ENCODE data around the gene SEBOX. TPM values are rescaled to one million over a fixed set of nuclear protein-coding genes. Genes with fewer than 3 reads are reported as not detected.

The SEBOX gene
- polyA plus RNA-seq, 5 donors = not detected

DNA sequence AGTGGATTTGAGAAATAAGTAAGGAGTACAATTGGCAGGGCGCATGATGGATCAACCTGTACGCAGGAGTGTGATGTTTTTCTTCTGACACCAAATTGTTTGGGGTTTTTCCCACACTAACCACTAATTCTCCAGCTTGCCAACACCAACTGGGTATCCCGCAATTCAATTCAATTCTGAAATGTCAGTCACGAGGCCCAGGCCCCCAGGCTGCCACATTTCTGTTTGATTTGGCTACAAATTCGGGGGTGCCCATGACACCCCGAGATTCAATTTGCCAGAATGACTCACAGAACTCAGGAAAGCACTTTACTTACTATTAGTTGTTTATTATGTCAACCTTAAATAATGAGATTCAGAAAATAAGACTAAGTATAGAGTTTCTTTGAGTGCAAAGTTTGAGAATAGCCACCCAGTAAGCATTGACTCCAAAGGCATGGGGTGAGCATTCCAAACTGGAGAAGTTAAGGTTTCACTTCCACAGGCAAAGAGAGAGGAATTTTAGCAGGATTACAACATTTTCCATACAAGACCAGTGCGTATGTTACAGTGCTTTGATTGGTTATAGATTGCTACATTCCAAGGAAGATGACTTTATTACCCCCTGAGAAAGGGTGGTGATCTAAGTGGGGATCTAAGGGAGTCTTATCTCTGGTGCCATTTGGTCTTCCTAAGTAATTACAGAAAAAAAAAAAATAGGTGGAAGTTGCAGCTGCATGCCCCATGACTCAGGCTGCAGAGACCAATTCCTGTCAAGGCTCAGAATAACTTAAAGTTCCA lies 29.5 kb upstream of the SEBOX start:
- no peak for DNase-seq

DNA sequence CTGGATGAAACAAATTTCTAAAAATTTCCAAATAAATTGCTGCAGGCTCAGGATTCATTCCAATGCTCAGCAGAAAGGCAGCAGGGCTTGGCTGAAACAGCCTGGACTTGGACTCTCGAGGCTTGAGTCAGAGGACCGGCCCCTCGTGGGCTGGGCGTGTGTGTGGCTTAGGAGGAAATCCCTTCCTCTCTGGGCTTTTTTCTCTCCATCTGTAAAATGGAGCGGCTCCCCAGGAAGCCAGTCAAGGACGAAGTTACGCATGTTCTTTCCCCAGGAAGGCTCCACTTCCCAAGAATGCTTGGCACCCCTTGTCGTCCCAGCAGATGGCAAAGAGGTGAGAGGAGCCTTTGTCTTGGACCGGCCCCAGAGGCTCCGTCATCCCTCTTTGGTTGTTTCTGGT lies 27.5 kb upstream of the SEBOX start:
- DNase-seq = no peak

DNA sequence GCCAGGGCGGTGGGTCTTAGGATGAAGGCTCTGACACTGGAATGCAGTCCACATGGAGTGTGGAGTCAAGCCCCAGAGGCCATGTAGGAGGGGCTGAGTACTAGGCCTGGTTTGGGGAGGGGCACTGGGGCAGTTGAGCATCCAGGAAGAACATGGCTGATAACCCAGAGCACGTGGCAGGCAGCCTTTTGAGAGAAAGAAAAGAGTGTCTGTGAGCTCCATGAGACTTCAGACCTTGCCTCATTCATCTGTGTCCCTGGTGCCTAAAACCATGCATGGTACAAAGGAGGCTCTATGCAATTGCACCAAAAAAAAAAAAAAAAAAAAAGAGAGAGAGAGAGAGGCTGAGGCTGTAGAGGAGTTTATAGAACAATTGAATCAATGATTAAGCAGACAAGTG lies 26.4 kb upstream of the SEBOX start:
- DNase-seq = no peak

DNA sequence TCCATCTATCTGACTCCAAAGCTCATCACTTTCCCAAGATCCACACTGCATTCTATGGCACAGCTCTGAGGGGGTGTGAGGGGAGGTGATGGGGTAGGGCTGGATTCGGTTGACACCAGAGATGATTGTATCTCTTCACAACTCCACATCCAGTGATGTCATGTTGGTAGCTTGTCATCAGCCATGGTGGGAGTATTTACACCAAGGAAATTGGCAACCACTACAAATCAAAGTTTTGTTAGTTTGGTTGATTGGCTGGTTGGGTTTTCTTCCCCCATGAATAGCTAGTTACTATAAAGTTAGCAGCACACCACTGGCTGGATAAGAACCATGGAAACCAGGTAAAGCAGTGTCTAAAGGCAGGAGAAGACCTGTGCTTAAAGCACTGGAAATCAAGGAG lies 26.0 kb upstream of the SEBOX start:
- no peak for DNase-seq

DNA sequence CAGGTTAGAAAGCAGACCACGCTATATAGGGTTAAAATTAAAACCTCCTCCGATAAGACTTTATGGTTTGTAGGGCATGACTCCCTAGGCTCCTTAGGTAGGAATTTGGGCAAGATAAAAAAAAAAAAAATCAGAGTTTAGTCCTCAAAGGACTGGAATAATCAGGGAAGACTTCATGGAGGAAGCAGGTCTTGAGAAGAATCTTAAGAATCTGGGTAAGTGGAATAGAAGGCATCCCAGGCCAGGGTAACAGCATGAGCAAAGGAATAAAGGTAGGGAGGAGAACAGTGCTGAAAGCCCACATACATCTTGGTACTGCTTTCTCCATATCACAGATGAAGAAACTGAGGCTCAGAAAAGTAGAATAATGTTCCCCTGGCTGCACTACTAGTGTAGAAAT lies 25.6 kb upstream of the SEBOX start:
- DNase-seq = no peak

DNA sequence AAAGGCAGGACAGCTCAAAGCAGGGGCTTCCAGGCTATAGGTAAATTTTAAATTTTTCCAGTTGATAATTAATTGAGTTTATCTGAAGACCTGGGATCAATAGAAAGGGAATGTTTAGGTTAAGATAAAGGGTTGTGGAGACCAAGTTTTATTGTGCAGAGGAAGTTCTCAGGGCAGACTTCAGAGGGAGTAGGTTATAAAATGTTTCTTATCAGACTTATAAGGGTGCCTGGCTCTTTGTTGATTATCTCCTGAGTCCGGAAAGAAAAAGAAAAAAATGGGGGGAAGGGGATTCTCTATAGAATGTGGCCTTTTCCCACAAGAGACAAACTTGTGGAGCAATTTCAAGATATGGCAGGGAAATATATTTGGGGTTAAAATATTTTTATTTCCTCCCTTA lies 25.1 kb upstream of the SEBOX start:
- DNase-seq = no peak

DNA sequence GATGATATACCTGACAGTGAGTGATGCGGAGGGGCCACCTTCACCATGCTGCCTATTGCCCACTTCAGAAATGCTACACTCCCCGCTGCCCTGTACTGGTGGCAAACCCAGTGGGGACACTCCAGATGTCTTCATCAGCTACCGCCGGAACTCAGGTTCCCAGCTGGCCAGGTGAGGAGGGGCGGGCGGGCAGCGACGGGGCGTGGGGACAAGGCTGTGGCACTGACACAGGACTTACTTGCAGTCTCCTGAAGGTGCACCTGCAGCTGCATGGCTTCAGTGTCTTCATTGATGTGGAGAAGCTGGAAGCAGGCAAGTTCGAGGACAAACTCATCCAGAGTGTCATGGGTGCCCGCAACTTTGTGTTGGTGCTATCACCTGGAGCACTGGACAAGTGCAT lies 23.1 kb upstream of the SEBOX start:
- no peak for DNase-seq

DNA sequence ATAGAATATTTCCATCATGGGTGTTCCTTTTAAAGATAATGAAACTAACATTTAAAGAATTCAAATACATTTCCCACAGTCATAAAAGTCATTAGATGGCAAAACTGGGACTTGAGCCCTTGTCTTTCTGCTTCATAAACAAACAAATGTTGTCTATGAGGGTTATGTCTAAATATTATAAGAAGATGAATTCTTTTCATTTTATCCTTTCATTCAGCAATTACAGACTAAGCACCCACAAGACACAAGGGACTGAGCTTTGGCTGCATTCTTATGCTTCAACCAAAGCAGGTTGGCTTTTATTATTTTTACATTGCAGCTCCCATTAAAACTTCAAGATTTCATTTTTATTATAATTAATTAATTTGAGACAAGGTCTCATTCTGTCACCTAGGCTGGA lies 21.4 kb upstream of the SEBOX start:
- no peak for DNase-seq

DNA sequence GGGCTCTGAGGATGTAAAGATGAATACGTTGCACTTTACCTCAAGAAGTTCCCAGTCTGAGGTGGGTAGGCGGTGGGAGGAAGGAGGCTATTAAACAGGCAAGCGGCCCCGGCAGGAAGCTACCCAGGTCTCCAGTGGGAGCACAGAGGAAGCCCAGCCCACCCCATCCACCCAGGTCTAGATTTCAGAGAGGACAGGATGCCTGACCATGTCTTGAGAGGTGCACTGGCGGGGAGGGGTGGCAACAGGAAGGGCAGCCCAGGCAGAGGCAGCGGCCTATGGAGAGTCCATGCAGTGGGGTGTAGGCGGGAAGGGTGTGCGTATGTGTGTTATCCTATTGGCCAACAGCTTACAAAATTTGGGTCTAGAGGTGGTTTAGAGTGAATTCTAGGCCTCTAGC lies 20.4 kb upstream of the SEBOX start:
- DNase-seq = no peak

DNA sequence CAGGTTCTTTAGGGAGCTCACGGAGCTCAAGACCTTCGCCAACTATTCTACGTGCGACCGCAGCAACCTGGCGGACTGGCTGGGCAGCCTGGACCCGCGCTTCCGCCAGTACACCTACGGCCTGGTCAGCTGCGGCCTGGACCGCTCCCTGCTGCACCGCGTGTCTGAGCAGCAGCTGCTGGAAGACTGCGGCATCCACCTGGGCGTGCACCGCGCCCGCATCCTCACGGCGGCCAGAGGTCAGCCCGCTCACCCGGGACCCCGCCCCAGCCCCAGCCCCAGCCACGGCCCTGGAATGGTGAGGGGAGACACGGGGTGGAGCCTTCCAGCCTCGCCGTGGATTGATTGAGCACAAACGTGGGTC lies 20.0 kb upstream of the SEBOX start:
- DNase-seq = no peak

DNA sequence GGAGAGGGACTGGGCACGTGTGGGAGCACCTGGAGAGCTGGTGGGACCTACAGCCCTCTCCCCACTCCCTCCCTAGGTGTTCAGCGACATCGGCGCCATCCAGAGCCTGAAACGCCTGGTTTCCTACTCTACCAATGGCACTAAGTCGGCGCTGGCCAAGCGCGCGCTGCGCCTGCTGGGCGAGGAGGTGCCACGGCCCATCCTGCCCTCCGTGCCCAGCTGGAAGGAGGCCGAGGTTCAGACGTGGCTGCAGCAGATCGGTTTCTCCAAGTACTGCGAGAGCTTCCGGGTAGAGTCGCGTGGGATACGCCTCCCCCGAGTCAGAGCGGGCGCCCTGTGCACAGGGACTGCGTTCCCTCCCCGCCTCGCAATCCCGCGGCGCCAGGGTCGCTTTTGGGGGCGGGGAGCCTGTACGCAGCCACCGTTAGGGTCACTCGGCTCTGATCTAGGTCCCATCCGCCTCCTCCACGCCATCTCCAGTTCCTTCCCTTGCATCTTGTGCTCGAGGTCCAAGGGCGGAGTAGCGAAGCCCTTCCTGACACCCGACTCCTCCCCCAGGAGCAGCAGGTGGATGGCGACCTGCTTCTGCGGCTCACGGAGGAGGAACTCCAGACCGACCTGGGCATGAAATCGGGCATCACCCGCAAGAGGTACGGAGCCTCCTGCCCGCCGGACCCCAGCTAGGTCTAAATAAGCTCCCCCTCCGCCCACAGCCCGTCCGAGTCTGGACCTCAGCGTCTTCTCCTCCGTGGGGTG lies 19.5 kb upstream of the SEBOX start:
- peak in 1 of 2 donors; percentile 29 for DNase-seq

DNA sequence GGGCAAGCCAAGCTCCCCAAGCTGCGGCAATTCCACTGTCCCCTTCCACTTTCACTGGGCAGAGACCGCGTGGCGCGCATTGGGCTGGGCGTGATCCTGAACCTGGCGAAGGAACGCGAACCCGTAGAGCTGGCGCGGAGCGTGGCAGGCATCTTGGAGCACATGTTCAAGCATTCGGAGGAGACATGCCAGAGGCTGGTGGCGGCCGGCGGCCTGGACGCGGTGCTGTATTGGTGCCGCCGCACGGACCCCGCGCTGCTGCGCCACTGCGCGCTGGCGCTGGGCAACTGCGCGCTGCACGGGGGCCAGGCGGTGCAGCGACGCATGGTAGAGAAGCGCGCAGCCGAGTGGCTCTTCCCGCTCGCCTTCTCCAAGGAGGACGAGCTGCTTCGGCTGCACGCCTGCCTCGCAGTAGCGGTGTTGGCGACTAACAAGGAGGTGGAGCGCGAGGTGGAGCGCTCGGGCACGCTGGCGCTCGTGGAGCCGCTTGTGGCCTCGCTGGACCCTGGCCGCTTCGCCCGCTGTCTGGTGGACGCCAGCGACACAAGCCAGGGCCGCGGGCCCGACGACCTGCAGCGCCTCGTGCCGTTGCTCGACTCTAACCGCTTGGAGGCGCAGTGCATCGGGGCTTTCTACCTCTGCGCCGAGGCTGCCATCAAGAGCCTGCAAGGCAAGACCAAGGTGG lies 16.3 kb upstream of the SEBOX start:
- DNase-seq = no peak

DNA sequence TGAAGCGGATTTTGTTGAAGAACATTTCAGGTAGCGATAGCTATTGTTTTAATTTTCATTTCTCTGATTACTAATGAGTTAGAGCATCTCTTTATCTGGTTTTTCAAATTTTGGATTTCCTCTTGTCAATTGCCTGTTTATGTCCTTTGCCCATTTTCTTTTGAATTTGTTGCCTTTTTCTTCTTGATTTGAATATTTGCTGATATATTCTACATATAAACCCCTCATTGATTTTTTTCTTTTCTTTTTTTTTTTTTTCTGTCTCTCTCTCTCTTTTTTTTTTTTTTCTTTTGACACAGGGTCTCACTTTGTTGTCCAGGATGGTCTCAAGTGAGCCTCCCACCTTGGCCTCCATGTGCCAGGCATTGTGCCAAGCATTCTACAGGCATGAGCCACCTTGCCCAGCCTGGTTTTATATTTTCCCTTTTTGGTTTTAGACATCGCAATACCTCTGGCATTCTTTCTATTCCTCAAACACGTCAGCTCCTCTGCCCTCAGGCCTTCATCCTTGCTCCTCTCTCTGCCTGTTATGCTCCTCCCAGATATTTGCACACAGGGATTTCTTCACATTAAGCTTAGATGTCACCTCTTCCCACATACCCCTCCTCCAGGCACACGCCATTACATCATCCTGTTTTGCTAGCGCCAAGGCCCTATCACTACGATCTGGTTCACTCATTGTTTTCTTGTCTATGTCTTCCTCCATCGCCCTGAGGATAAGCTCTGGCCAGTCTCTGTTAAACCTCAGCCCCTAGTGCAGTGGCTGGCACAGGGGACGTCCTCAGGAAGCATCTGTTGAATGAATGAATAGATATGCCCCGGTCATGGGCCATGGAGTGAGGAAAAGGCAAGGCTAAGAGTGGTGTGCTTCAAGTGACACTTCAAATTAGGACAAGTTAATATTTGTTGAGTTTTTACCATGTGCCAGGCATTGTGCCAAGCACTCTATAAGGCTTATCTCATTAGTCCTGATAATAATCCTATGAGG lies 15.1 kb upstream of the SEBOX start:
- no peak for DNase-seq

DNA sequence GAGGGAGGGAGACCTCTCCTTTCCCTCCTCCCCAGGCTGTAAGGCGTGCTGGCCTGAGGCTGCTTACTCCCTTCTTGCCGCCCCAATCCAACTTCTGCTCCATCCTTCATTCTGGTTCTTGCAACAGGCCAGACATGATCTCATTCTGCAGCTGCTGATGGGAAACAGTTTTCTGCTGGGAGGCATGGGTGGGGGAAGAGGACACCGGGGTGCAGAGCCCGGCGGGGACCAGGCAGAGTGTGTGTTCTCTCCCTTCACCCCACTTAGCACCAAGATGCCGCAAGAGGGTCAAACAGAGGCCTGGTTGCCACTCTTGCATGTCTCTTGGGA lies 7.9 kb upstream of the SEBOX start:
- DNase-seq = no peak

DNA sequence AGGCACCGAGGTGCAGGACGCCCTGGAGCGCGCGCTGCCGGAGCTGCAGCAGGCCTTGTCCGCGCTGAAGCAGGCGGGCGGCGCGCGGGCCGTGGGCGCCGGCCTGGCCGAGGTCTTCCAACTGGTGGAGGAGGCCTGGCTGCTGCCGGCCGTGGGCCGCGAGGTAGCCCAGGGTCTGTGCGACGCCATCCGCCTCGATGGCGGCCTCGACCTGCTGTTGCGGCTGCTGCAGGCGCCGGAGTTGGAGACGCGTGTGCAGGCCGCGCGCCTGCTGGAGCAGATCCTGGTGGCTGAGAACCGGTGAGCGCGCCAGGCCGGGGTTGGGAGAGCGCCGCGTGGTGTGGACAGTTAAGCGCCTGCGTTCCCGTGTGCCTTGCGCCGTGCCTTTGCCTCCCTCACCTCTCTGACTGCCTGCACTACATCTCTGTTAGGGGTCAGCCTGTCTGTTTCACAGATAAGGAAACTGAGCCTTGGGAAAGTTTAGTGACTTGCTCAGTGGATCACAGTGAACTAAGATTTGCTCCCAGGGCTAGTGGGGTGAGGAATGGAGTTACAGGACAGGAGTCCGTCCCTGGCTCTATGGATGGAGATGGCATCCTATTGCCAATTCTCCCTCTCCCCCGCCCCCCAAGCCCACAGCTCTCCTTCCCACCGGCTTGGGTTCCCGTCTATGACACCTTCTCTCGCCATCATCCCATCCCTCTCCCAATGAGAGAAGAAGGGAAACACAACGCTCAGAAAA lies 7.4 kb upstream of the SEBOX start:
- no peak for DNase-seq

DNA sequence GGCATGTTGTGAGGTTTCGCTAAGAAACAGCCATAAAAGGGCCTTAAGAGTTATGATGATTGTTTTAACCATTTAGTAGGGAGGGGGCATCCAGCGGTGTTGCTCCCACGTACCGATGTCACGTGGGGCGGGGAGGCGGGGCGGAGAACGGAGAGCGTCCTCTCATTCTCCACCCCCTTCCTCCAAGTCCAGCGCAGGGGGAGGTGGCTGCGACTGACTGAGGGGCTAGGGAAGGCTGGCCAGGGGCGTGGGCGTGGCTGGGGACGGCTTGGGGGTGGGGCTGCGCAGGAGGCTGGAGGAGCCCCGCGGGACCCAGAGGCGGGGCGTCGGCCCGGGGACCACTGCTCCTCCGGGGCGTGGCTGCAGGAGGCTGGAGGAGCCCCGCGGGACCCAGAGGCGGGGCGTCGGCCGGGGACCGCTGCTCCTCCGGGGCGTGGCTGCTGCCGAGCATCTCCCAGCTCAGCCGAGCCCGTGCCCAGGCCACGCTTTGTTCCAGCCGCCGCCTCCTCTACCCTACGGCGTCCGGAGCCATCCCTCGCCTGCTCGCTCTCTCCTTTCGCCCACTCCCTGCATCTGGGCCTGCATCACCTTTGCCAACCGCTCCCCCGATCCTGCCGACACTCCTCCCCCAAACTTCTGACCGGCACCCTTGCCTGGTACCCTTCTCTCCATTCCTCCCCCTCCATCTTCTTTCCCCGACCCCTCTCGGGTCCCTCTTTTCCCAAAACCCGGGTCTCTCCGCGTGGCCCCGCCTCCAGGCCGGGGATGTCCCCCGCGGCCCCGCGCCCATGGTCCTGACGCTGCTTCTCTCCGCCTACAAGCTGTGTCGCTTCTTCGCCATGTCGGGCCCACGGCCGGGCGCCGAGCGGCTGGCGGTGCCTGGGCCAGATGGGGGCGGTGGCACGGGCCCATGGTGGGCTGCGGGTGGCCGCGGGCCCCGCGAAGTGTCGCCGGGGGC lies 6.5 kb upstream of the SEBOX start, which contains the start of gene SARM1:
Gene SARM1 (plus strand): TSS at position 450 of the 958 bp plus-strand sequence. CDS start 339 bp downstream, at position 789.
- peak; percentile 90 to 91 for DNase-seq

DNA sequence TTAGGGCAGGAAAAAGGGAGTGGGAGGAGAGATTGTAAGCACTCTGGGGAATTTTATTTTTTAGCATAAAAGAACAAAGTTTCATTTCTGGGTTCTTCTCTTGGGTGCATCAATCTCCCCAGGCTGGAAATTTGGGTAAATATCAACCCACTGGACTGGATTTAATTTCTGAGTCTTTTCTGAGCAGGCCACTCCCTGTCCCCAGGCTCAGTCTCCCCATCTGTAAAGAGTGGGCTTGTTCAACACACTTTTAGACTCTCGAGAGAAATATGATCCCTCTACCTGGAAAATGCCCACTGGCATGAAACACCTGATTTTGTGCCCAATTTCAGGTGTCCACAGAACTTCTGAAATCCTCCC lies 5.7 kb upstream of the SEBOX start:
- no peak for DNase-seq

DNA sequence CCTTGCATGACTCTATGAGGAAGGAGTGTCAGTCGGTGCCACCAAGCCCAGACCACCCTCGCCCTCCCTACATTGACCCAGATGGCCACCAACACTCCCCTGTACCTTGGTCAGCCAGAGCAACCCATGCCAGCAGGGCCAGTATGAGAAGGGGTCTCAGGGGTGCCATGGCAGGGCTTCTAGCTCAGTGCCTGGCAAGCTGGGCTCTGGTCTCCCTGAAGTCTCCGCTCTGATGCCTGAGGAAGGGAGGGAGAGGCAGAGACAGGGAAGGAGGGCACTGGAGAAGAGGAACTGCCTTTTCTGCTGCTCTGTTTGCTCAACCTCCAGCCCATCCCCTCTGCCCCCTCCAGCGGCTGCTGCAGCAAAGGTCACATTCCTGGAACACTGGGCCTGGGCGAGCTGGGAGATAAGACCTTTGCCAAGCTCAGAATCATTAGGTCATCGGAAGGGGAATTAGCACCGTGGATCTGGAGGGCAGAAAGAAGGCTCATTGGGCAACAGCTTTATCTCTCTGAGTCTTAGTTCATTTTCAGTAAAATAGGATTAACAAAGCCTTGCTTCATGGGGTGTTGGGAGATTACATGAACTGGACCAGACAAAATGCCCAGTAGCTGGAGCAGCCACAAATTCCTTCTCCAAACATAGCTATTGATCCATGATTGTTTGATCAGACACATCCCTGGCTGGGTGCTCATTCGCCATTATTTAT lies 5.2 kb upstream of the SEBOX start, which contains the start of gene VTN:
Gene VTN (minus strand): TSS at position 273 of the 709 bp plus-strand sequence. CDS start 104 bp downstream, at position 169.
- DNase-seq = no peak

DNA sequence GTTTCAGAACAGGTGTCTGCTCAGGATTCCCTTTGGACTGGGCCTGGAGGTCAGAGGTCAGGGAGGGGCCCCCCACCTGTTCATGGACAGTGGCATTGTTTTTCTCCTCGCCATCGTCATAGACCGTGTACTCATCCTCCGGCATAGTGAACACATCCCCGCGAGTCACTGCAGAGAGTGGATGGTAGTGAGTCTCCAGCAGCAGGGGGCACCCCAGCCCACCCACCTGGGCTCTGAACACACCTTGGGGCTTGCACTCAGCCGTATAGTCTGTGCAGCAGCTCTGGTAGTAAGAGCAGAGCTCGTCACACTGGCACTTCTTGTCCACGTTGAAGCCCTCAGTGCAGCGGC lies 4.7 kb upstream of the SEBOX start:
- DNase-seq = no peak

Data from right lung (tissue), 5 donors.